HFFc6 (cell line): ENCODE measurements around the gene FBXO27. TPM values are rescaled to one million over a fixed set of nuclear protein-coding genes. Genes with fewer than 3 reads are reported as not detected.

ENCODE experiments used
- DNase-seq: peaks from one replicate; pipeline ENCODE4 v3.0.0-alpha.2; 2018
- H3K27ac Mint-ChIP-seq: 2 replicates; pipeline ENCODE4 v1.8.0; 2020; ENCODE audit warnings: mild to moderate bottlenecking, mixed read lengths
- H3K27me3 Mint-ChIP-seq: 2 replicates; pipeline ENCODE4 v1.8.0; 2021; ENCODE audit warnings: mild to moderate bottlenecking, moderate library complexity, mixed read lengths; ENCODE audit not compliant: insufficient read depth
- H3K36me3 Mint-ChIP-seq: 2 replicates; pipeline ENCODE4 v1.8.0; 2021; ENCODE audit warnings: low read depth, mixed read lengths
- H3K4me1 Mint-ChIP-seq: 2 replicates; pipeline ENCODE4 v1.8.0; 2020; ENCODE audit warnings: low read depth, mixed read lengths
- H3K4me3 Mint-ChIP-seq: 2 replicates; pipeline ENCODE4 v1.8.0; 2020; ENCODE audit warnings: mild to moderate bottlenecking, moderate library complexity, mixed read lengths
- H3K9me3 Mint-ChIP-seq: 2 replicates; pipeline ENCODE4 v1.8.0; 2020; ENCODE audit warnings: mild to moderate bottlenecking, mixed read lengths
- total RNA-seq, 6 experiments: library from RNA; stranded (reverse); fragmentation: NEBNext Ultra II Directional; extraction: Animal tissue kit (Norgen Biotek cat#: 25700); gene quantifications; 2 replicates in 1 of 6; 3 replicates in 5 of 6; pipeline ENCODE4 v1.2.3, GENCODE V29; 2021
- TF ChIP-seq, protein P1 (sequence below): fragments of 200-600 bp; sonication (generic); IDR thresholded peaks from 2 replicates; pipeline ENCODE4 v1.5.0; 2021; ENCODE audit warnings: antibody characterized with exemption, mild to moderate bottlenecking

The FBXO27 gene
- total RNA-seq, 6 experiments from 2014 or later = 0.47 to 2.2 (median 0.90) TPM

DNA sequence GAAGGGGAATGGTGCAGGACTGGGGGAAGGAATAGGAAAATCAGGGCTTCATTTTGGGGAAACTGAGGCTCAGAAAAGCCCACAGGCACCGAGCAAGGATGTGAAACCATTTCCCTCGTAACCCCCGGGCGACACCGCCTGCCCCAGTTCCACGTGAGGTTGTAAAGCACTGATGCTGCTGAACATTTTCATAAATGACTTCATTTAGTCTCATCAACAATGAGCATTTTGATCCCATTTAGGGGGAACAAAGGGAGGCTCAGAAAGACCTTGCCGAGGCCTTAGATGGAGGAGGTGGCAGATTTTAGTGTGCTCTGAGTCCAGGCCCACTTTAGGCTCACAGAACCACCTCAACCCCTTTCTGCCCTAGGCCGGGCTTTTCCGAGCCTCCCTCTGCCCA is 20.5 kb upstream of the FBXO27 start:
- TF ChIP-seq, protein P1, sequence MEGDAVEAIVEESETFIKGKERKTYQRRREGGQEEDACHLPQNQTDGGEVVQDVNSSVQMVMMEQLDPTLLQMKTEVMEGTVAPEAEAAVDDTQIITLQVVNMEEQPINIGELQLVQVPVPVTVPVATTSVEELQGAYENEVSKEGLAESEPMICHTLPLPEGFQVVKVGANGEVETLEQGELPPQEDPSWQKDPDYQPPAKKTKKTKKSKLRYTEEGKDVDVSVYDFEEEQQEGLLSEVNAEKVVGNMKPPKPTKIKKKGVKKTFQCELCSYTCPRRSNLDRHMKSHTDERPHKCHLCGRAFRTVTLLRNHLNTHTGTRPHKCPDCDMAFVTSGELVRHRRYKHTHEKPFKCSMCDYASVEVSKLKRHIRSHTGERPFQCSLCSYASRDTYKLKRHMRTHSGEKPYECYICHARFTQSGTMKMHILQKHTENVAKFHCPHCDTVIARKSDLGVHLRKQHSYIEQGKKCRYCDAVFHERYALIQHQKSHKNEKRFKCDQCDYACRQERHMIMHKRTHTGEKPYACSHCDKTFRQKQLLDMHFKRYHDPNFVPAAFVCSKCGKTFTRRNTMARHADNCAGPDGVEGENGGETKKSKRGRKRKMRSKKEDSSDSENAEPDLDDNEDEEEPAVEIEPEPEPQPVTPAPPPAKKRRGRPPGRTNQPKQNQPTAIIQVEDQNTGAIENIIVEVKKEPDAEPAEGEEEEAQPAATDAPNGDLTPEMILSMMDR = no peak
- Mint-ChIP-seq H3K9me3 (no peaks in the 10 kb centered on the region; the same call in 1 of the 2 replicates), H3K27me3 (peaks cover 17% of the 10 kb centered on the region), H3K27ac (no peak overlapping the region), H3K36me3 (0 out of 2 replicates have a peak, but pooled peaks cover 4% of the 10 kb centered on the region), H3K4me1 (no peaks in the 10 kb centered on the region), H3K4me3 (no peak overlapping the region)
- no peak for DNase-seq

DNA sequence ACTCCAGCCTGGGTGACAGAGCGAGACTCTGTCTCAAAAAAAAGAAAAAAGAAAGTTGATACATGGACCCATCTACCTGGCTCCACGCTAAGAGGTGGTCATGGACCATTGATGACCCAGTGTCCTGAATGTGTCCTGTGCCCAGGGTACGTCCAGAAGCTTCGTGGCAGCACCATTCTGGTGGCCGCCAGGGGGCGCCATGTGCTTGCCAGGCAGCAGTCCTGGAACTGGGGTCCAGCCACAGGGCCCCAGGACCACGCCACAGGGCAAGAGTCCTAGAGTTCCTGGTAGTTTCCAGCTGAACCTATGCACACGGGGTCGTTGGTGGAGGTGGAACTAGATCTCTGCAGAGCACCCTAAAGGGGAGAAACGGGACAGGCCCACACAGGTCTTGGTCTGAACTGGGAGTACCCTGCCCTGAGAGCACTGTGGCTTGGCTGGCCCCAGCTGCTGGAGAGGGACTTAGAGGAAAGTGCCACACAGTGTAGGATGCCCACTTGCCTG is 19.9 kb upstream of the FBXO27 start:
- H3K27me3 Mint-ChIP-seq = peaks cover 15% of the 10 kb centered on the region
- H3K27ac Mint-ChIP-seq = no peak overlapping the region
- H3K36me3 Mint-ChIP-seq = 0 out of 2 replicates have a peak, but pooled peaks cover 4% of the 10 kb centered on the region
- no peak for DNase-seq
- H3K4me3 Mint-ChIP-seq = no peak overlapping the region
- H3K9me3 Mint-ChIP-seq = no peaks in the 10 kb centered on the region; the same call in 1 of the 2 replicates
- H3K4me1 Mint-ChIP-seq = no peaks in the 10 kb centered on the region
- TF ChIP-seq, protein P1 = peak; percentile 99

DNA sequence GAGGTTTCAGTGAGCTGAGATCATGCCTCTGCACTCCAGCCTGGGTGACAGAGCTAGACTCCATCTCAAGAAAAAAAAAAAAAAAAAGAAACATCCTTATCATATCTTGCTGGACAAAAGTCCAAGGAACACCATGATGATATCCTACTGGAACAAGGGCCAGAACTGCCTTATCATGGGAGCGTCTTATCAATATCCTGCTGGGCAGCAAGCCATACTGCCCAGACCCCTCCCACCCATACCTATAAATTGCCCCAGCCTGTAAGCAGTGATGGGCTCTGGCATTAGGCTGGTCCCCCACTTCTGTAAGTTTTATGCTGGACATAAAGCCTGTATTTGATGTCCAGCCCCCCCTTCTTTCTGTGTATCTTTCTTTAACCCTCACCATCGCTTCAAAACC is 14.7 kb upstream of the FBXO27 start:
- TF ChIP-seq, protein P1 = no peak
- DNase-seq = no peak
- Mint-ChIP-seq H3K27ac (no peak overlapping the region), H3K27me3 (peaks cover 27% of the 10 kb centered on the region), H3K4me3 (no peak overlapping the region), H3K4me1 (no peaks in the 10 kb centered on the region), H3K36me3 (no peaks in the 10 kb centered on the region), H3K9me3 (no peaks in the 10 kb centered on the region)

DNA sequence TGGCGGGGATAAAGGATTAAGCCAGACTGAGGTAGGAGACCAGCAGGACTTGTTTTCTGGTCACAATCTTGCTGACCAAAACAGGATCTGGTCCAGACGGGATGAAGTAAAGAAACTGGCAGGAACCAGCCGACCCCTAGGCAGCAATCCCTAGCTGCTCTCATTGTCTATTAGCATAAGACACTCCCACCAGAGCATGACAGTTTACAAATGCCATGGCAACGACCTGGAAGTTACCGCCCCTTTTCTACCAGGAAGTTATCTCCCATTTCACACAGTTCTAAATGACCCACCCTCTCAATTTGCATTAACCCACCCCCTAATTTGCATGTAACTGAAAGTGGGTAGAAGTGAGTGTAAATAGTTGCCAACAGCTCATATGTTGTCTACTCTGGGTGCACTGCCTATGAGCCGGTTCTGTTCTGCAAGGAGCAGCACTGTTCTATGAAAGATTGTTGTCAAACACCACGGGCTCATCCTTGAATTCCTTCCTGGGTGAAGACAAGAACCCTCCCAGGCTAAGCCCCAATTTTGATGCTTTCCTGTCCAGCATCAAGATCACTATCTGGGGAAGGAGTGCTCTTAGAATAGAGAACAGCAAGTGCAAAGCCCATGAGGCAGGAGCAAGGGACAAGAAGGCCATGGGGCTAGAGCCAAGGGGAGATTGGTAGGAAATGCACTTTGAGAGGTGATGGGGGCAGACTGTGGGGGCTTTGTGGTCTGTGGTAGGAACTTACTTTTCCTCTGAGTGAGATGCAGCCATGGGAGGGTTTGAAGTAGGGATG is 13.9 kb upstream of the FBXO27 start:
- Mint-ChIP-seq H3K27ac (no peak overlapping the region), H3K4me3 (no peak overlapping the region), H3K9me3 (0 out of 2 replicates have a peak, but pooled peaks cover under 1% of the 10 kb centered on the region), H3K4me1 (no peaks in the 10 kb centered on the region), H3K27me3 (peaks cover 27% of the 10 kb centered on the region), H3K36me3 (no peaks in the 10 kb centered on the region)
- no peak for DNase-seq
- TF ChIP-seq, protein P1 = no peak

DNA sequence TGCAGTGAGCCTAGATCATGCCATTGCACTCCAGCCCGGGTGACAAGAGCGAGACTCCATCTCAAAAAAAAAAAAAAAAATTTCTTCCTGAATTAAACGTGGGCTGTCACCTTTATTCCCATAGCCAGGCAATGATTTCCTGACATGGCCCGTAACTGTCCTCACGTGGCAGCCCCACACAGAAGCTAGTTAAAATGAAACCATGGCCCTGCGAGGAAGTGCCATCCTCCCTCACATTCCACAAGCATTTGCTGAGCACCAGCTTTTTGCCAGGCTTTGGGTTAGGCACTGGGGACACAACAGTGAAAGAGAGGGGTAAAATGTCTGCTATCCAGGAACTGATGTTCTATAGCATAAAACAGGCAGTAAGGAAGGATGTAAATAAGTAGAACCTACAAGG is 13.2 kb upstream of the FBXO27 start:
- TF ChIP-seq, protein P1 = no peak
- no peak overlapping the region for H3K27ac Mint-ChIP-seq

More for the DNA sequence above, 13.2 kb upstream of the FBXO27 start:
- no peak for DNase-seq
- Mint-ChIP-seq H3K4me3 (no peak overlapping the region), H3K9me3 (peaks cover 4% of the 10 kb centered on the region; the same call in 1 of the 2 replicates), H3K4me1 (no peaks in the 10 kb centered on the region), H3K36me3 (no peaks in the 10 kb centered on the region), H3K27me3 (peaks cover 28% of the 10 kb centered on the region)
